ENCODE data around the gene FZD8. TPM values are rescaled to one million over a fixed set of nuclear protein-coding genes. Genes with fewer than 3 reads are reported as not detected.

The FZD8 gene
- total and polyA plus RNA-seq, 2 experiments from 2014 or later, result 7.6 to 58.4 TPM

DNA sequence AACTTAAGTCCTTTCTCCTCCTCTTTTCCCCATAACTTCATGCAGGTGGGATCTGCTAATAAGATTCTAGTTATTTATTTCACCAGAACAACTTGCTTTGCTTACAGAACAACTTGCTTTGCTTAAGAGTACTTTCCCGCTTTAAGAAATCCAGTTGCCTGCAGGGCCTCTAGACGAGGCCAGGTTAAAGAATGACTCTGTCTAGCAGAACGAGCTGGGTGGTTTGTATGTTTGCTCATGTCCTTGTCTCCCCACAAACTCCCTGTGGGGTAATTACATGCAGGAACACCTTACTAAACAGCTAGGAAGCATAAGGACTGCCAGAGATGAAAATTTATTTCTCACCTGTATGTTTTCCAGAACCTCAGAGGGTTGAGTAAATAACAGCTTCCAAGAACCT, 8.8 kb upstream of the FZD8 start:
- H3K36me3 ChIP-seq, result no peaks in the 10 kb centered on the region

DNA sequence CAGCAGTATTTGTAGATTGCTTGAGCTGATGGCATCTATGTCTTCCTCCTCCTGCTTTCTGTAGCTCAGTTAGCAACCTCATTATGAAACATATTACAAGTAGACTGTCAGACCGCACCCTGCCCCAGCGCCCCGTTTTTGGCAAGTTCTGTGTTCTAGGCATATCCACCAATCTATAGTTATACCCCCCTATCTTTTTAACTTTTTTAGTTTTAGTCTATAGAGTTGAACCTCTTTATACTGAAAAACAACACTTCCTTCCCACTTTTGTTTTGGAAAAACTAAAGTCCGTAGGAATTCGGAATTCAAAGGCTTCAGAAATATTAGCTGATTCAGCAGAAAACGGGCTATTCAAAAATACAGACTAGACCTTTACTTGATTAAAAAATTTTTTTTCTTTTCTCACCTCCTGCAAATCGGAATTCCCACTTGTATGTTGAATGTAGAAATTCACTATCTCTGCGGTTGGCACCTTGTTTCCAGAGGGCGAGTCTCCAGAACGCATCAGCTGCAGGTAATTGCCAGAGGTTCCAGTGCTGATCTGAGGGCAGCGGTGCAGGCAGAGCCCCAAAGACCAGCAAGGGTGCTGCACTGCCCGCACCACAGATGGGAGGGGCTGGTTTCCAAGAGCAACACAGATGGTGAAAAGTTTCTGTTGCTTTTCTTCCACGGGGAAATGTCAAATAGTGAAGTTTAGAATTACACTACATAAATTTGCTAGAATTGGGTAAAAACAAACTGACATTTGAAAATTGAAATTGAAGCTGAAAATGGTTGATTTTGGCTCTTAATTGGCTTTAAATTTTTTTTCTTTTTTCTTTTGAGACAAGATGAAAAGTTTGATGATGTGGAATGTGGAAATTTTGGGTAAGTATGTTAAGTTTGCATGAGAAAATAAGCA, 2.2 kb upstream of the FZD8 start:
- peak in 1 of 2 donors; percentile 15 for DNase-seq (ENCODE audit: low read depth in 1 of 2, low spot score in 1 of 2)
- no peaks in the 10 kb centered on the region for H3K36me3 ChIP-seq
- peaks cover 5% of the 10 kb centered on the region for H3K4me1 ChIP-seq (ENCODE audit: low read depth)
- no peaks in the 10 kb centered on the region for H3K9me3 ChIP-seq (ENCODE audit: low read depth)
- peaks cover 10% of the 10 kb centered on the region for H3K27me3 ChIP-seq
- peak overlapping the region; percentile 93 for H3K4me3 ChIP-seq
- H3K27ac ChIP-seq, result no peak overlapping the region
- TF ChIP-seq, protein P1, sequence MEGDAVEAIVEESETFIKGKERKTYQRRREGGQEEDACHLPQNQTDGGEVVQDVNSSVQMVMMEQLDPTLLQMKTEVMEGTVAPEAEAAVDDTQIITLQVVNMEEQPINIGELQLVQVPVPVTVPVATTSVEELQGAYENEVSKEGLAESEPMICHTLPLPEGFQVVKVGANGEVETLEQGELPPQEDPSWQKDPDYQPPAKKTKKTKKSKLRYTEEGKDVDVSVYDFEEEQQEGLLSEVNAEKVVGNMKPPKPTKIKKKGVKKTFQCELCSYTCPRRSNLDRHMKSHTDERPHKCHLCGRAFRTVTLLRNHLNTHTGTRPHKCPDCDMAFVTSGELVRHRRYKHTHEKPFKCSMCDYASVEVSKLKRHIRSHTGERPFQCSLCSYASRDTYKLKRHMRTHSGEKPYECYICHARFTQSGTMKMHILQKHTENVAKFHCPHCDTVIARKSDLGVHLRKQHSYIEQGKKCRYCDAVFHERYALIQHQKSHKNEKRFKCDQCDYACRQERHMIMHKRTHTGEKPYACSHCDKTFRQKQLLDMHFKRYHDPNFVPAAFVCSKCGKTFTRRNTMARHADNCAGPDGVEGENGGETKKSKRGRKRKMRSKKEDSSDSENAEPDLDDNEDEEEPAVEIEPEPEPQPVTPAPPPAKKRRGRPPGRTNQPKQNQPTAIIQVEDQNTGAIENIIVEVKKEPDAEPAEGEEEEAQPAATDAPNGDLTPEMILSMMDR (IDR thresholded peaks at IDR 0.05; ENCODE audit: low read depth, low read length), result no peak

More for the DNA sequence above, 8.8 kb upstream of the FZD8 start:
- no peak for DNase-seq (ENCODE audit: low read depth in 1 of 2, low spot score in 1 of 2)
- Histone ChIP-seq H3K9me3 (ENCODE audit: low read depth) (no peaks in the 10 kb centered on the region), H3K27me3 (no peaks in the 10 kb centered on the region), H3K4me1 (ENCODE audit: low read depth) (no peaks in the 10 kb centered on the region), H3K27ac (no peak overlapping the region), H3K4me3 (no peak overlapping the region)
- TF ChIP-seq, protein P1 (IDR thresholded peaks at IDR 0.05; ENCODE audit: low read depth, low read length), result no peak

- Histone ChIP-seq H3K27ac (peak overlapping the region; percentile 29), H3K27me3 (peaks cover 10% of the 10 kb centered on the region), H3K4me3 (peak overlapping the region; percentile 93), H3K36me3 (no peaks in the 10 kb centered on the region), H3K9me3 (ENCODE audit: low read depth) (no peaks in the 10 kb centered on the region), H3K4me1 (ENCODE audit: low read depth) (peaks cover 10% of the 10 kb centered on the region)
- DNase-seq (ENCODE audit: low read depth in 1 of 2, low spot score in 1 of 2), result peak; percentile 79 to 87
- TF ChIP-seq, protein P1 (IDR thresholded peaks at IDR 0.05; ENCODE audit: low read depth, low read length), result no peak
Observed at GRCh38 chr10:35643151-35644049, 1.3 kb upstream of the FZD8 start.

DNA sequence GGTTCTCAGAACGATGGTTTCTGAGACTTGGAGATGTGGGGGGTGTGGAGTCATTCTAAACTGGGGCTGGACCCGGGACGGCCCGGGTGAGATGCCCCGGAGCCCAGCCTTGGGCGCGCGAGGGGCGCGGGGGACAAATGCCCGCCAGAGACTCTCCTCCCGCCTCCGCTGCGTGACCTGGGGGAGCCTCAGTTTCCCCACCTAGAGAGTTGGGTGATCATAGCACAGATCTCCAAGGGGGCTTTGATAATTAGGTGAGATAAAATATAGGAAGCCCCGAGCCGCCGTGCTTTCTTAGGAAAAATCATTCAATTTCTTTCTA, 658 bp upstream of the FZD8 start:
- no peak for DNase-seq (ENCODE audit: low read depth in 1 of 2, low spot score in 1 of 2)
- TF ChIP-seq, protein P1 (IDR thresholded peaks at IDR 0.05; ENCODE audit: low read depth, low read length), result no peak
- Histone ChIP-seq H3K27ac (peak overlapping the region; percentile 29), H3K9me3 (ENCODE audit: low read depth) (no peaks in the 10 kb centered on the region), H3K36me3 (no peaks in the 10 kb centered on the region), H3K4me3 (peak overlapping the region; percentile 93), H3K27me3 (peaks cover 10% of the 10 kb centered on the region), H3K4me1 (ENCODE audit: low read depth) (peaks cover 16% of the 10 kb centered on the region)

DNA sequence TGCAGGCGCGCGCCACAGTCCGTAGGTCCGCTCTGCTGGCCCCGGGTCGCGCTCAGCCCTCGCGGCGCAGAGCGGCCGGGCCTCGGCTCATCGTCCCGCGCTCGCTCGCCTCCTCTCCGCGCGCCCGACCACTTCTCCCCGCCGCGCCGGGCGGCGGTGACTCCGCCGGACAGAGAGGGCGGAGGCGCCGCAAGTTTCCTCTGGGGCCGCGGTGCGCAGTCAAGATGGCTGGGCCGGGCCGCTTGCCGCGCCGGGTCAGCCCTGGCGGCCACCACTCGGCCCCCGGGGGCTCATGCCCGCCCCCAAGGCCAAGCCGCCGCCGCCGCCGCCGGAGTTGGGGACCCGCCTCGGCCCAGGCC, 441 bp downstream of the FZD8 start:
- H3K27me3 ChIP-seq, result peaks cover 10% of the 10 kb centered on the region
- peak overlapping the region; percentile 90 for H3K27ac ChIP-seq
- TF ChIP-seq, protein P1 (IDR thresholded peaks at IDR 0.05; ENCODE audit: low read depth, low read length), result no peak

More for the DNA sequence above, 441 bp downstream of the FZD8 start:
- H3K36me3 ChIP-seq, result no peaks in the 10 kb centered on the region
- peaks cover 23% of the 10 kb centered on the region for H3K4me1 ChIP-seq (ENCODE audit: low read depth)
- DNase-seq (ENCODE audit: low read depth in 1 of 2, low spot score in 1 of 2), result peak; percentile 50 to 69
- peak overlapping the region; percentile 93 for H3K4me3 ChIP-seq
- H3K9me3 ChIP-seq (ENCODE audit: low read depth), result no peaks in the 10 kb centered on the region
